ENCODE results near the gene LIMS2. TPM values are rescaled to one million over a fixed set of nuclear protein-coding genes. Genes with fewer than 3 reads are reported as not detected.
A peak's percentile ranks its signal among the peaks of the same experiment; 100 is the strongest.

The LIMS2 gene
- total and polyA plus RNA-seq, 8 donors: 22.4 to 122 (median 27.3) TPM

- ATAC-seq (no peak), DNase-seq (peak in 1 of 4 donors; percentile 17)
- H3K9me3 ChIP-seq: no peaks in the 10 kb centered on the region
- H3K27me3 ChIP-seq: no peaks in the 10 kb centered on the region
- H3K36me3 ChIP-seq: no peaks in the 10 kb centered on the region
- no peaks in the 10 kb centered on the region for H3K4me1 ChIP-seq
- H3K27ac ChIP-seq: no peak overlapping the region
- TF ChIP-seq, protein P1, sequence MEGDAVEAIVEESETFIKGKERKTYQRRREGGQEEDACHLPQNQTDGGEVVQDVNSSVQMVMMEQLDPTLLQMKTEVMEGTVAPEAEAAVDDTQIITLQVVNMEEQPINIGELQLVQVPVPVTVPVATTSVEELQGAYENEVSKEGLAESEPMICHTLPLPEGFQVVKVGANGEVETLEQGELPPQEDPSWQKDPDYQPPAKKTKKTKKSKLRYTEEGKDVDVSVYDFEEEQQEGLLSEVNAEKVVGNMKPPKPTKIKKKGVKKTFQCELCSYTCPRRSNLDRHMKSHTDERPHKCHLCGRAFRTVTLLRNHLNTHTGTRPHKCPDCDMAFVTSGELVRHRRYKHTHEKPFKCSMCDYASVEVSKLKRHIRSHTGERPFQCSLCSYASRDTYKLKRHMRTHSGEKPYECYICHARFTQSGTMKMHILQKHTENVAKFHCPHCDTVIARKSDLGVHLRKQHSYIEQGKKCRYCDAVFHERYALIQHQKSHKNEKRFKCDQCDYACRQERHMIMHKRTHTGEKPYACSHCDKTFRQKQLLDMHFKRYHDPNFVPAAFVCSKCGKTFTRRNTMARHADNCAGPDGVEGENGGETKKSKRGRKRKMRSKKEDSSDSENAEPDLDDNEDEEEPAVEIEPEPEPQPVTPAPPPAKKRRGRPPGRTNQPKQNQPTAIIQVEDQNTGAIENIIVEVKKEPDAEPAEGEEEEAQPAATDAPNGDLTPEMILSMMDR (IDR thresholded peaks at IDR 0.05): no peak
- intact Hi-C loops (cut with DNase I): no loop called here
- no peak overlapping the region for H3K4me3 ChIP-seq
Measured at GRCh38 chr2:127619877-127620705, 55.2 kb downstream of the LIMS2 start.

DNA sequence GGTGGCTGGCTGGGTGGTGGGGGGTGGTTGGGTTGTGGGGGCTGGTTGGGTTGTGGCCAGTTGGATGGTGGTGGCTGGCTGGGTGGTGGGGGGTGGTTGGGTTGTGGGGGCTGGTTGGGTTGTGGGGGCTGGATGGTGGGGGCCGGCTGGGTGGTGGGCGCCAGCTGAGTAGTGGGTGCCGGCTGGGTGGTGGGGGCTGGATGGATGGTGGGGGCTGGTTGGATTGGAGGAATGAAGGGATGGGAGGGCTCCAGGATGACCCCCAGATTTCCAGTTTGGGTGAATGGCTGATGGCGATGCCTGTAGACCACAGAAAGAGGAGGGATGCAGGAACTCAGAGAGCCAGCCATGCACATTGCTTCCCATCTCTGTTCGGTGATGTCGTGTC is 56.1 kb downstream of the LIMS2 start:
- intact Hi-C loops (cut with DNase I): no loop called here
- Histone ChIP-seq H3K27ac (no peak overlapping the region), H3K4me1 (no peaks in the 10 kb centered on the region), H3K9me3 (no peaks in the 10 kb centered on the region), H3K4me3 (no peak overlapping the region), H3K27me3 (no peaks in the 10 kb centered on the region), H3K36me3 (no peaks in the 10 kb centered on the region)
- DNase-seq (peak in 1 of 4 donors; percentile 14), ATAC-seq (no peak)
- TF ChIP-seq, protein P1 (IDR thresholded peaks at IDR 0.05): no peak

GRCh38 chr2:127618551-127619202 is 56.7 kb downstream of the LIMS2 start:
- no peaks in the 10 kb centered on the region for H3K36me3 ChIP-seq
- H3K9me3 ChIP-seq: peaks cover 0 to under 1% of the 10 kb centered on the region in 2 donors
- intact Hi-C loops (cut with DNase I): no loop called here
- H3K4me1 ChIP-seq: no peaks in the 10 kb centered on the region
- no peaks in the 10 kb centered on the region for H3K27me3 ChIP-seq
- TF ChIP-seq, protein P1 (IDR thresholded peaks at IDR 0.05): no peak
- no peak overlapping the region for H3K27ac ChIP-seq
- ATAC-seq (no peak), DNase-seq (peak in 1 of 4 donors; percentile 5)
- H3K4me3 ChIP-seq: no peak overlapping the region

GRCh38 chr2:127615511-127616166 is 59.7 kb downstream of the LIMS2 start:
- DNase-seq (peak in 1 of 4 donors; percentile 17), ATAC-seq (no peak)
- H3K27me3 ChIP-seq: no peaks in the 10 kb centered on the region
- H3K9me3 ChIP-seq: peaks cover 0 to 22% of the 10 kb centered on the region in 2 donors
- H3K4me1 ChIP-seq: no peaks in the 10 kb centered on the region
- intact Hi-C loops (cut with DNase I): no loop called here
- TF ChIP-seq, protein P1 (IDR thresholded peaks at IDR 0.05): no peak
- no peaks in the 10 kb centered on the region for H3K36me3 ChIP-seq
- H3K4me3 ChIP-seq: no peak overlapping the region
- H3K27ac ChIP-seq: no peak overlapping the region

GRCh38 chr2:127614731-127615130 is 60.6 kb downstream of the LIMS2 start:
- H3K27me3 ChIP-seq: no peaks in the 10 kb centered on the region
- H3K27ac ChIP-seq: no peak overlapping the region
- peaks cover 0 to 25% of the 10 kb centered on the region in 2 donors for H3K9me3 ChIP-seq
- ATAC-seq (no peak), DNase-seq (peak in 1 of 4 donors; percentile 5)
- intact Hi-C loops (cut with DNase I): no loop called here
- no peaks in the 10 kb centered on the region for H3K36me3 ChIP-seq
- TF ChIP-seq, protein P1 (IDR thresholded peaks at IDR 0.05): no peak
- H3K4me3 ChIP-seq: no peak overlapping the region
- H3K4me1 ChIP-seq: no peaks in the 10 kb centered on the region

Data from left lung (tissue), 10 donors.